HG02642 (cell line): ENCODE data around the gene SERPINF2.
"Not testable (repeated sequence)": the region's sequence is repeated elsewhere in the genome, so short reads cannot be mapped to it uniquely, and the experiment has no call there.

Source experiments
- ATAC-seq: cut with Tn5 transposase; IDR thresholded peaks from one replicate; pipeline ENCODE4 v1.9.1; 2021; ENCODE audit warnings: mild to moderate bottlenecking; ENCODE audit not compliant: unreplicated experiment, poor library complexity

The SERPINF2 gene

GRCh38 chr17:1715803-1716075 lies 26.9 kb upstream of the SERPINF2 start:
- ATAC-seq, result no peak

DNA sequence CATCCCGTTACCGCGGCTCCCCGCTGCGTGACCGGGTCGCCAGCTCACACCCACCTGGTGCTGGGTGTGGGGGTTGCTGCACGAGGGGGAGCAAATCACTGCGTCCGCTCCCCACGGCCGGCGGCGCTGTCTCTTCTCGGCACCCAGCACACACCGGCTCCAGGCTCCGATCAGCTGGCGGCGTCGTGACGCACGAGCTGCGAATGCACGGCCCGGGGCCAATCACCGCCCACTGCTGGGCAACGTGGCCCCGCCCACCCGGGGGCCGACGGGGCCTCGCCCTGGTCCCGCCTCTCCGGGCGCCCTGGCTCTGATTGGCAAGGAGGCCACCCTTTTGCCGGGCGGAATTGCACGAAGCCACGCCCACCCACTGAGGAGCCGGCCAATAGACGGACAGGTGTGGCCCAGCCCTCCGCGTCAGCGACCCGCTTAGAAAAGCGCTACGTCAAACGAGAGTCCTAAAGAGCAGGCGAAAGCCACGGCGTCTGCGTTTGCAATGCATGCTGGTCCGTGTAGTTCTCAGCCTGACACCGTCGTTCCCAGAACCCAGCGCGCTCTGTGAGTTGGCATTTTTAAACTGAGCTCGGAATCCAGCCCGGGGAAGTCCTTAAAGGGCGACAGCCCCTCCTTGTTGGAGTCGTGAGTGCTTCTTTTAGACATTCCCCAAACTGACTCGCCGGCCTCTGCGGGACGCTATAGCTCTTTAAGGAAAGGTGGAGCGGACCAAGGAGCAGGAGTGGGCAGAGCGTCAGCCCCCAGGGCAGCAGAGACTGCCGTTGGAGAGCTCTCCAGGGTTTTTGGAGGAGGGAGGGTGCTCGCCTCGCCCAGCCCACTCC lies 26.4 kb upstream of the SERPINF2 start:
- peak; percentile 81 for ATAC-seq

- peak; percentile 43 for ATAC-seq
These were observed 25.6 kb upstream of the SERPINF2 start for GRCh38 chr17:1716912-1717695.

DNA sequence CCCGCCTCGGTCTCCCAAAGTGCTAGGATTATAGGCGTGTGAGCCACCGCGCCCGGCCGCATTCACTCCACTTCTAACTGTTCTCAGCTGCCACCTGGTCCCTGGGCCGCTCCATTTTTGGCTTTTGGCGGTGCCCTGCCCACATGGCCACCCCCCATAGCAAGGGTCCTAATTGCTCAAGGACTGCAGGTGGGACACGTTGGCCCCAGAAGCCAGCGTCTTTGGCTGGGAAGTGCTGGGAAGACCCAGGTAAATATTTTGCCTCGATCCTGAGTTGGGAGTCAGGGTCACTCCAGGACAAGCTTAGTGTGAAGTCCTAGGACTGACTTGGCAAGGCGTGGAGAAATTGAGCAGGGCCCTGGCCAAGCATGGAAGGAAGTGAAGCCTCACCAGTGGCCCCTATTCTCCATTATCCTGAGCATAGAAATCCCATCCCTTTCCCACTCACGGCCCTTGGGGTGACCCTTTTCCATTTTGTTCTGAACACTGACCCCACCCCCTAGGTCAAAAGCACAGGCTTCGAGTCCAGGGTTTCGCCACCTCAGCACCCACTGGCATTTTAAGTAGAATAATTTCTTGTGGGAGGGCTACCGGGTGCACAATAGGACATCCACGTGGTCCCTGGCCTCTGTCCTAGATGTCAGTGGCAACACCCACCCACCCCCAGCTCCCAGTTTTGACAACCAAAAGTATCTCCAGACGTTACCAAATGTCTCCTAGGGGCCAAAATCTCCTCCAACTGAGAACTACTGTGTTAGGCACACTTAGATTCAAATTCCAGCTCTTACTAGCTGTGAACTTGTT lies 24.1 kb upstream of the SERPINF2 start:
- ATAC-seq, result no peak

DNA sequence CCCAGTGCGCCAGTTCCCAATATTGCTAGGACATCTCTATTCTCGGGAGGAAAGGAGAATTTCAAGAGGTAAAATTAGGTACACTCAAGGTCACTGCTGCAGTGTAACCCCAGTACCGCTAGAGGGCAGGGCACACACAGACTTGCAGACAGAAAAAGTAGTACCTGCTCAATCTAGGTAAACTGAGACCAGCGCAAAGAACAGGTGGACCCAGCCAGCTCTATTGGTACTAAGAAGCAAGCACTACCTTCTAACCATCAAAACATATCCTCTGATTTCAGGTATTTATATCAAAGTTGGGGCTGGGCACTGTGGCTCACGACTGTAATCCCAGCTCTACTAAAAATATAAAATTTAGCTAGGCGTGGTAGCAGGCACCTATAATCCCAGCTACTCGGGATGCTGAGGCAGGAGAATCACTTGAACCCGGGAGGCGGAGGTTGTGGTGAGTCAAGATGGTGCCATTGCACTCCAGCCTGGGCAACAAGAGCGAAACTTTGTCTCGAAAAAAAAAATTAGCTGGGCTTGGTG lies 21.8 kb upstream of the SERPINF2 start:
- ATAC-seq, result no peak

DNA sequence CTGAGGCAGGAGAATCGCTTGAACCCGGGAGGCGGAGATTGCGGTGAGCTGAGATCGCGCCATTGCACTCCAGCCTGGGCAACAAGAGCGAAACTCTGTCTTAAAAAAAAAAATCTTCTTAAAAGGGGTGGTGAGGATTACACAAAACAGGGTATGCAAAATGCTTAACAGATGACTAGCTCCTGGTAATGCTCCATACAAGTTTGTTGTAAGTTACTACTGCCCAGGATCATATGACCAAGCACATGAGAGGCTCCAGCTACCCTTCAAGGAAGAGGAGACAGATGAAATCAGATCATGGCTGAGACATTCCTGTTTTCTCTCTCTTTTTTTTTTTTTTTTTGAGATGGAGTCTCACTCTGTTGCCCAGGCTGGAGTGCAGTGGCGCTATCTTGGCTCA lies 20.6 kb upstream of the SERPINF2 start:
- ATAC-seq, result not testable (repeated sequence)

- ATAC-seq, result peak; percentile 66
These were observed 18.3 kb upstream of the SERPINF2 start, which contains the start of gene WDR81 for GRCh38 chr17:1724351-1724868. Gene WDR81, plus strand, starts transcription at chr17:1724704. Its CDS starts 256 bp downstream, at chr17:1724960.

DNA sequence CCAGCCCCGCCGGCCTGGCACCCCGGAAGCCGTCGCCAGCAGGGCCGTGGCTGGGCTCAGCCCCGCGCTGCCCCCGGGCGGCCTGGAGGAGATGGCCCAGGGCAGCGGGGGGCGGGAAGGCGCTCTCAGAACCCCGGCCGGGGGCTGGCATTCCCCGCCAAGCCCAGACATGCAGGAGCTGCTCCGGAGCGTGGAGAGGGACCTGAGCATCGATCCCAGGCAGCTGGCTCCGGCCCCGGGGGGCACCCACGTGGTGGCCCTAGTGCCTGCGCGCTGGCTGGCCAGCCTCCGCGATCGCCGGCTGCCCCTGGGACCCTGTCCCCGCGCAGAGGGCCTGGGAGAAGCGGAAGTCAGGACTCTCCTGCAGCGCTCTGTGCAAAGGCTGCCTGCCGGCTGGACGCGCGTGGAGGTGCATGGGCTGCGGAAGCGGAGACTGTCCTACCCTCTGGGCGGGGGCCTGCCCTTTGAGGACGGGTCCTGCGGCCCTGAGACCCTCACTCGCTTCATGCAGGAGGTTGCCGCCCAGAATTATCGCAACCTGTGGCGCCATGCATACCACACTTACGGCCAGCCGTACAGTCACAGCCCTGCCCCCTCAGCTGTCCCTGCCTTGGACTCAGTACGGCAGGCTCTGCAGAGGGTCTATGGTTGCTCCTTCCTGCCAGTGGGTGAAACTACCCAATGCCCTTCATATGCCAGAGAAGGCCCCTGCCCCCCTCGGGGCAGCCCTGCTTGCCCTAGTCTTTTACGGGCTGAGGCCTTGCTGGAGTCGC lies 17.6 kb upstream of the SERPINF2 start:
- ATAC-seq, result peak; percentile 40

GRCh38 chr17:1725642-1726511 lies 16.8 kb upstream of the SERPINF2 start:
- no peak for ATAC-seq

DNA sequence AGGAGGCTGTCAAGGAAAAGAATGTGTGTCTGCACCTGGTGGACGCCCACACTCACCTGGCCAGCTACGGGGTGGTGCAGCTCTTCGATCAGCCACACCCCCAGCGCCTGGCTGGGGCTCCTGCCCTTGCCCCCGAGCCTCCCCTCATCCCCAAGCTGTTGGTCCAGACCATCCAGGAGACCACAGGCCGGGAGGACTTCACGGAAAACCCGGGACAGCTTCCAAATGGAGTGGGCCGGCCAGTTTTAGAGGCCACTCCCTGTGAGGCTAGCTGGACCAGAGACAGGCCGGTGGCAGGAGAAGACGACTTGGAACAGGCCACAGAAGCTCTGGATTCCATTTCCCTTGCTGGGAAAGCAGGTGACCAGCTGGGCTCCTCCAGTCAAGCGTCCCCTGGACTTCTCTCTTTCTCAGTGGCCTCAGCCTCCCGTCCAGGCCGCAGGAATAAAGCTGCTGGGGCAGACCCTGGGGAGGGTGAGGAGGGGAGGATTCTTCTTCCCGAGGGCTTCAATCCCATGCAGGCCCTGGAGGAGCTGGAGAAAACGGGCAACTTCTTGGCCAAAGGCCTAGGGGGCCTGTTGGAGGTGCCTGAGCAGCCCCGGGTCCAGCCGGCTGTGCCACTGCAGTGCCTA lies 15.9 kb upstream of the SERPINF2 start:
- ATAC-seq, result no peak

- ATAC-seq, result no peak
These were observed 15.3 kb upstream of the SERPINF2 start for GRCh38 chr17:1727258-1727789.

DNA sequence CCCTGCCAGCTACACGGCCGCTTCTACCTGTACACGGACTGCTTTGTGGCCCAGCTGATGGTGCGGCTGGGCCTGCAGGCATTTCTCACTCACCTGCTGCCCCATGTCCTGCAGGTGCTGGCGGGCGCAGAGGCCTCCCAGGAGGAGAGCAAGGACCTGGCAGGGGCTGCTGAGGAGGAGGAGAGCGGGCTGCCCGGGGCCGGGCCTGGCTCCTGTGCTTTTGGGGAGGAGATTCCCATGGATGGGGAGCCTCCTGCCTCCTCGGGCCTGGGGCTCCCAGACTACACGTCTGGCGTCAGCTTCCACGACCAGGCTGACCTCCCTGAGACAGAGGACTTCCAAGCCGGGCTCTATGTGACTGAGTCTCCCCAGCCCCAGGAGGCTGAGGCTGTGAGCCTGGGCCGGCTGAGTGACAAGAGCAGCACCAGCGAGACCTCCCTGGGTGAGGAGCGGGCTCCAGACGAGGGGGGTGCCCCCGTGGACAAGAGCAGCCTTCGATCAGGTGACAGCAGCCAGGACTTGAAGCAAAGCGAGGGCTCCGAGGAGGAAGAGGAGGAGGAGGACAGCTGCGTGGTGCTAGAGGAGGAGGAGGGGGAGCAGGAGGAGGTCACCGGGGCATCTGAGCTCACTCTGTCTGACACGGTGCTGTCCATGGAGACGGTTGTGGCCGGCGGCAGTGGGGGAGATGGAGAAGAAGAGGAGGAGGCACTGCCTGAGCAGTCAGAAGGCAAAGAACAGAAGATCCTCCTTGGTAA lies 14.6 kb upstream of the SERPINF2 start:
- no peak for ATAC-seq

- ATAC-seq, result no peak
These were observed 12.7 kb upstream of the SERPINF2 start for GRCh38 chr17:1729966-1730325.

DNA sequence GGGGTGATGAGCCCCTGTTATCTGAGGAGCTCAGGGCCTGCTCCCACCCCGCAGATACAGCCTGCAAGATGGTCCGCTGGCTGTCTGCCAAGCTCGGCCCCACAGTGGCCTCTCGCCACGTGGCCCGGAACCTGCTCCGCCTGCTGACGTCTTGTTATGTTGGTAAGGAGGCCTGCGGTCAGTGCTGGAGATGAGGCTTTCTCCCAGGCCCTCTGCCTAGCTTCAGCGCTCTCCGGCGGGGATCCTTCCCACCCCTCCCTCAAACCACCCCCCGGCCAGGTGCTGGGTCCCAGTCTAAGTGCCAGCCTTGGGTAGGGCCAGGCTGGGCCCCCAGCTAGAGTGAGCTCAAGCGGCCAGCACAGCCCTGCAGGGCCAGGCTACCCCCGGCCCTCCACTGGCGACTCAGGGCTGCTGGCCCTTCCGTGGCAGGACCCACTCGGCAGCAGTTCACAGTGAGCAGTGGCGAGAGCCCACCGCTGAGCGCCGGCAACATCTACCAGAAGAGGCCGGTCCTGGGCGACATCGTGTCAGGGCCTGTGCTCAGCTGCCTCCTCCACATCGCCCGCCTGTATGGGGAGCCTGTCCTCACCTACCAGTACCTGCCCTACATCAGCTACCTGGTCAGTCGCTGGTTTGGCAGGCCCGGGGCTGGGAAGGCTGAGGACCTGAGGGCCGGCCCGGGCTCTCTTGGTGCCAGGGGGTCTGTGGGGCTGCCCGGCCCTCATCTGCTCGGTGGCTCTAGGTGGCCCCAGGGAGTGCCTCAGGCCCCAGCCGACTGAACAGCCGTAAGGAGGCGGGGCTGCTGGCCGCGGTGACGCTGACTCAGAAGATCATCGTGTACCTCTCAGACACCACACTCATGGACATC lies 12.1 kb upstream of the SERPINF2 start:
- ATAC-seq, result no peak

- no peak for ATAC-seq
These were observed 11.5 kb upstream of the SERPINF2 start for GRCh38 chr17:1731194-1731506.

DNA sequence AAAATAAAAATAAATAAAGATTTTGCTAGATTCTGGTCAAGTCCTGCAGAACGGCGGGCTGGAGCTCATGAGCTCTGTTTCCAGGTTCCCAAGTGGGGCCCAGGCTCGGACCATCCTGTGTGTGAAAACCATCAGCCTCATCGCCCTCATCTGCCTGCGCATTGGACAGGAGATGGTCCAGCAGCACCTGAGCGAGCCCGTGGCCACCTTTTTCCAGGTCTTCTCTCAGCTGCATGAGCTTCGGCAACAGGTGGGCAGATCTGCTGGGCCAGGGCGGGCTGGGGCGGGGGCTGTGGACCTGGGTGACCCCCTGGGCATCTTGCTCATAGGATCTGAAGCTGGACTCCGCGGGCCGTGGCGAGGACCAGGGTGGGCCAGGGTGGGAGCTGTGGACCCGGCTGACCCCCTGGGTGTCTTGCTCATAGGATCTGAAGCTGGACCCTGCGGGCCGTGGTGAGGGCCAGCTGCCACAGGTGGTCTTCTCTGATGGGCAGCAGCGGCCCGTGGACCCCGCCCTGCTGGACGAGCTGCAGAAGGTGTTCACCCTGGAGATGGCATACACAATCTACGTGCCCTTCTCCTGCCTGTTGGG lies 10.3 kb upstream of the SERPINF2 start:
- no peak for ATAC-seq
